DOHH2 (cell line): Measurements from ENCODE around the gene CCHCR1.

Experiments
- H3F3A ChIP-seq: fragments of 200-600 bp; sonication (generic), shearing (Covaris generic); 2 replicates; pipeline ENCODE4 v1.6.0; 2016; ENCODE audit warnings: antibody characterized with exemption, mild to moderate bottlenecking; ENCODE audit not compliant: control insufficient read depth, insufficient read depth
- H3K27ac ChIP-seq: fragments of 200-600 bp; sonication (generic); 2 replicates; pipeline ENCODE4 v1.5.1; 2014; ENCODE audit warnings: low read depth, mild to moderate bottlenecking, low read length, moderate library complexity
- H3K27me3 ChIP-seq: fragments of 200-600 bp; sonication (generic); 2 replicates; pipeline ENCODE4 v1.6.1; 2014; ENCODE audit warnings: mild to moderate bottlenecking, low read length, mixed read lengths; ENCODE audit not compliant: control insufficient read depth
- H3K36me3 ChIP-seq: fragments of 200-600 bp; sonication (generic); 2 replicates; pipeline ENCODE4 v1.6.1; 2014; ENCODE audit warnings: mild to moderate bottlenecking, low read length, moderate library complexity, mixed read lengths; ENCODE audit not compliant: control insufficient read depth
- H3K4me1 ChIP-seq: fragments of 200-600 bp; sonication (generic); 2 replicates; pipeline ENCODE4 v1.6.1; 2014; ENCODE audit warnings: mild to moderate bottlenecking, low read length, mixed read lengths; ENCODE audit not compliant: control insufficient read depth
- H3K4me2 ChIP-seq: fragments of 200-600 bp; sonication (generic); 2 replicates; pipeline ENCODE4 v1.6.0; 2014; ENCODE audit warnings: mild to moderate bottlenecking, low read length, moderate library complexity
- H3K4me3 ChIP-seq: fragments of 200-600 bp; sonication (generic); 2 replicates; pipeline ENCODE4 v1.5.1; 2014; ENCODE audit warnings: mild to moderate bottlenecking, low read length, mixed read lengths
- H3K79me2 ChIP-seq: fragments of 200-600 bp; sonication (generic); 2 replicates; pipeline ENCODE4 v1.6.1; 2014; ENCODE audit warnings: mild to moderate bottlenecking, low read length, mixed read lengths; ENCODE audit not compliant: control insufficient read depth
- H3K9me2 ChIP-seq: fragments of 200-600 bp; sonication (generic); replicated peaks from 2 replicates; pipeline ENCODE4 v1.6.1; 2014; ENCODE audit warnings: mild to moderate bottlenecking, low read length, mixed read lengths; ENCODE audit not compliant: control insufficient read depth
- H3K9me3 ChIP-seq: fragments of 200-600 bp; sonication (generic); 2 replicates; pipeline ENCODE4 v1.6.1; 2014; ENCODE audit warnings: antibody characterized with exemption, low read length, mixed read lengths; ENCODE audit not compliant: control insufficient read depth, insufficient read depth
- H4K20me1 ChIP-seq: fragments of 200-600 bp; sonication (generic); 2 replicates; pipeline ENCODE4 v1.6.0; 2014; ENCODE audit warnings: low read depth, mild to moderate bottlenecking, antibody characterized with exemption, low read length, moderate library complexity; ENCODE audit not compliant: control insufficient read depth, insufficient read depth
- EZH2phosphoT487 ChIP-seq: fragments of 200-600 bp; sonication (generic); IDR thresholded peaks from 2 replicates; pipeline ENCODE4 v1.6.1; 2017; ENCODE audit warnings: borderline replicate concordance, mild to moderate bottlenecking, antibody characterized with exemption, low read length, moderate library complexity, mixed read lengths
- TF ChIP-seq, protein P1 (sequence below): fragments of 200-600 bp; sonication (generic); IDR thresholded peaks from one replicate; pipeline ENCODE4 v1.5.1; 2014; ENCODE audit warnings: antibody characterized with exemption, mild to moderate bottlenecking, low read depth, low read length; ENCODE audit not compliant: poor library complexity, severe bottlenecking

CCHCR1 gene

GRCh38 chr6:31157513-31158139 is at the start of gene CCHCR1:
CCHCR1 (minus strand) TSS chr6:31157802; CDS start chr6:31157600, 202 bp downstream.
- no peaks in the 10 kb centered on the region for H3K9me2 ChIP-seq
- H3K27me3 ChIP-seq = no peaks in the 10 kb centered on the region
- H3K4me3 ChIP-seq = peak within 1 kb of the TSS; percentile 92
- peaks cover 49% of the 10 kb centered on the region for H3K36me3 ChIP-seq
- no peaks in the 10 kb centered on the region for H3K9me3 ChIP-seq
- peaks cover 48% of the 10 kb centered on the region for H3K79me2 ChIP-seq
- H3F3A ChIP-seq = 0 out of 2 replicates have a peak, but pooled peaks cover 2% of the 10 kb centered on the region
- no peaks in the 10 kb centered on the region for H4K20me1 ChIP-seq
- H3K4me2 ChIP-seq = peak within 1 kb of the TSS; percentile 92
- TF ChIP-seq, protein P1, sequence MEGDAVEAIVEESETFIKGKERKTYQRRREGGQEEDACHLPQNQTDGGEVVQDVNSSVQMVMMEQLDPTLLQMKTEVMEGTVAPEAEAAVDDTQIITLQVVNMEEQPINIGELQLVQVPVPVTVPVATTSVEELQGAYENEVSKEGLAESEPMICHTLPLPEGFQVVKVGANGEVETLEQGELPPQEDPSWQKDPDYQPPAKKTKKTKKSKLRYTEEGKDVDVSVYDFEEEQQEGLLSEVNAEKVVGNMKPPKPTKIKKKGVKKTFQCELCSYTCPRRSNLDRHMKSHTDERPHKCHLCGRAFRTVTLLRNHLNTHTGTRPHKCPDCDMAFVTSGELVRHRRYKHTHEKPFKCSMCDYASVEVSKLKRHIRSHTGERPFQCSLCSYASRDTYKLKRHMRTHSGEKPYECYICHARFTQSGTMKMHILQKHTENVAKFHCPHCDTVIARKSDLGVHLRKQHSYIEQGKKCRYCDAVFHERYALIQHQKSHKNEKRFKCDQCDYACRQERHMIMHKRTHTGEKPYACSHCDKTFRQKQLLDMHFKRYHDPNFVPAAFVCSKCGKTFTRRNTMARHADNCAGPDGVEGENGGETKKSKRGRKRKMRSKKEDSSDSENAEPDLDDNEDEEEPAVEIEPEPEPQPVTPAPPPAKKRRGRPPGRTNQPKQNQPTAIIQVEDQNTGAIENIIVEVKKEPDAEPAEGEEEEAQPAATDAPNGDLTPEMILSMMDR = no peak
- TF ChIP-seq EZH2phosphoT487 = no peak
- peaks cover 27% of the 10 kb centered on the region for H3K4me1 ChIP-seq
- H3K27ac ChIP-seq = peak within 1 kb of the TSS; percentile 64

DNA sequence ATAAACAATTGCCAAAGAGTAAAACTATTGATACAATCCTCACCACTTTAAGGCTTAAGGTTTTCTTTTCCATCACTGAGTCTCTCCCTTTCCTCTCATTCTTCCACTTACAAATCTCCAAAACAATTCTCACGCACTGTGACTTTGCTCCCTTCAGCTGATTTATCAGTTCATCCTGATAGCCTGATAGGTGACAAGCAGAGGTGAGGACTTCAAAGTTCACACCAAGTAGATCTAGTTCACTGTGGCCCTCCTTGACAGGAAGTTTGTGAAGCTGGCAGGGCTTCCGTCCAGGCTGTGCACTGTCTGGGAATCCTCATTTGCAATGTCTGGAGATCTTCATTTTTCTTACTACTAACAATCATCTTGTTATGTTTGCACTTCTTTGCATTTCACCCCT is 48.0 kb upstream of the CCHCR1 start:
- Histone ChIP-seq H3F3A (peaks cover 23% of the 10 kb centered on the region), H3K27me3 (no peaks in the 10 kb centered on the region), H3K9me2 (no peaks in the 10 kb centered on the region), H4K20me1 (no peaks in the 10 kb centered on the region), H3K9me3 (no peaks in the 10 kb centered on the region), H3K4me2 (no peak overlapping the region), H3K4me3 (no peak overlapping the region), H3K27ac (no peak overlapping the region), H3K4me1 (peaks cover 48% of the 10 kb centered on the region), H3K79me2 (peaks cover 14% of the 10 kb centered on the region), H3K36me3 (peaks cover 13% of the 10 kb centered on the region)
- TF ChIP-seq, protein P1 = no peak
- no peak for TF ChIP-seq EZH2phosphoT487

GRCh38 chr6:31204751-31205145 is 47.1 kb upstream of the CCHCR1 start:
- peak overlapping the region; percentile 66 for H3K4me3 ChIP-seq
- H3F3A ChIP-seq = peaks cover 23% of the 10 kb centered on the region
- H3K27me3 ChIP-seq = no peaks in the 10 kb centered on the region
- H3K79me2 ChIP-seq = peaks cover 23% of the 10 kb centered on the region
- H3K4me1 ChIP-seq = peaks cover 57% of the 10 kb centered on the region
- no peaks in the 10 kb centered on the region for H4K20me1 ChIP-seq
- H3K4me2 ChIP-seq = peak overlapping the region; percentile 76
- H3K9me3 ChIP-seq = no peaks in the 10 kb centered on the region
- no peaks in the 10 kb centered on the region for H3K9me2 ChIP-seq
- peak overlapping the region; percentile 87 for H3K27ac ChIP-seq
- H3K36me3 ChIP-seq = peaks cover 21% of the 10 kb centered on the region
- TF ChIP-seq, protein P1 = no peak
- TF ChIP-seq EZH2phosphoT487 = no peak
